SU-DHL-6 (cell line): ENCODE results near the gene ARAP1.
A peak's percentile ranks its signal among the peaks of the same experiment; 100 is the strongest.

ENCODE experiments used
- H2AFZ ChIP-seq: fragments of 200-600 bp; sonication (generic); 2 replicates; pipeline ENCODE4 v1.6.1; 2014; ENCODE audit warnings: low read depth, mild to moderate bottlenecking, moderate library complexity, mixed read lengths, antibody characterized with exemption, low read length; ENCODE audit not compliant: severe bottlenecking
- H3F3A ChIP-seq: fragments of 200-600 bp; shearing (Covaris generic); 2 replicates; pipeline ENCODE4 v1.6.0; 2016; ENCODE audit warnings: antibody characterized with exemption, mild to moderate bottlenecking; ENCODE audit not compliant: insufficient read depth
- H3K27ac ChIP-seq: fragments of 200-600 bp; sonication (generic); 2 replicates; pipeline ENCODE4 v1.5.1; 2016; ENCODE audit warnings: low read depth, mild to moderate bottlenecking, low read length, moderate library complexity, mixed read lengths
- H3K27me3 ChIP-seq: fragments of 200-600 bp; sonication (generic), shearing (Covaris generic); 2 replicates; pipeline ENCODE4 v1.6.0; 2014; ENCODE audit warnings: mild to moderate bottlenecking, low read length
- H3K36me3 ChIP-seq: fragments of 200-600 bp; sonication (generic); 2 replicates; pipeline ENCODE4 v1.6.1; 2014; ENCODE audit warnings: mild to moderate bottlenecking, low read length, mixed read lengths
- H3K4me2 ChIP-seq: fragments of 300-600, 200-600 bp; shearing (Covaris generic), sonication (generic); 2 replicates; pipeline ENCODE4 v1.6.0; 2014; ENCODE audit warnings: low read length, low read depth, mild to moderate bottlenecking; ENCODE audit not compliant: poor library complexity, severe bottlenecking
- H3K4me3 ChIP-seq: fragments of 200-600 bp; sonication (generic); 2 replicates; pipeline ENCODE4 v1.5.1; 2014; ENCODE audit warnings: antibody characterized with exemption, low read length, mild to moderate bottlenecking, mixed read lengths; ENCODE audit not compliant: insufficient read depth, poor library complexity, severe bottlenecking
- H3K79me2 ChIP-seq: fragments of 200-600 bp; sonication (generic); 2 replicates; pipeline ENCODE4 v1.6.1; 2014; ENCODE audit warnings: mild to moderate bottlenecking, low read length, moderate library complexity; ENCODE audit not compliant: insufficient read depth
- H3K9ac ChIP-seq: fragments of 200-600 bp; sonication (generic); 2 replicates; pipeline ENCODE4 v1.7.0; 2014; ENCODE audit warnings: mild to moderate bottlenecking, low read length
- H3K9me2 ChIP-seq: fragments of 200-600 bp; sonication (generic); replicated peaks from 2 replicates; pipeline ENCODE4 v1.6.1; 2014; ENCODE audit warnings: low read length; ENCODE audit not compliant: insufficient read depth
- H3K9me3 ChIP-seq: fragments of 200-600 bp; sonication (generic); 2 replicates; pipeline ENCODE4 v1.6.1; 2014; ENCODE audit warnings: low read length, mixed read lengths; ENCODE audit not compliant: insufficient read depth
- H4K20me1 ChIP-seq: fragments of 200-600 bp; sonication (generic); 2 replicates; pipeline ENCODE4 v1.6.1; 2014; ENCODE audit warnings: low read depth, mild to moderate bottlenecking, antibody characterized with exemption, low read length, moderate library complexity, mixed read lengths
- EZH2phosphoT487 ChIP-seq: fragments of 200-600 bp; sonication (generic), shearing (Covaris generic); conservative IDR thresholded peaks from 2 replicates; pipeline ENCODE4 v1.6.1; 2018; ENCODE audit warnings: mild to moderate bottlenecking, antibody characterized with exemption, low read length, moderate library complexity, mixed read lengths
- TF ChIP-seq, protein P1 (sequence below): fragments of 200-600 bp; sonication (generic); IDR thresholded peaks from one replicate; pipeline ENCODE4 v1.5.1; 2017; ENCODE audit warnings: antibody characterized with exemption, mild to moderate bottlenecking, low read length, moderate library complexity; ENCODE audit not compliant: insufficient read depth, poor library complexity, severe bottlenecking

The ARAP1 gene

DNA sequence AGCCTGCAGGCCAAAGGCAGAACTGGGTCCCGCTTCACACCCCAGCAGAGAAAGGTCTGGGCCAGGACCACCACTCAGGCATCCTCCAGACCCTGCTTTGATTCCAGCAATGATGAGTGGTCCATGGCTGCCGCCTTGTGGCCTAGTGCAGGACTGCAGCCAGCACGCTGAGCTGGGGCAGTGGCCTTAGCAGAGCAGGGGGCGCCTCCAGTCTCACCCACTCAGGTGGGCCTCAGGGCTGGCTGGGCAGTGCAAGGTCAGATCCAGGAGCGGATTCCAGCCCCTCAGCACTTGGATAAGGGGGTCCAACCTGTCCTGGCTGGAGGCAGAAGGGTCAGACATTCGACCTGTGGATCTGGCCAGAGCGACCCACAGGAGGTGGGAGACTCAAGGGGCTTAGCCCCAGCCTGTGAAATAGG is 68.4 kb downstream of the ARAP1 start:
- no peaks in the 10 kb centered on the region for H3K79me2 ChIP-seq
- TF ChIP-seq EZH2phosphoT487 = no peak
- TF ChIP-seq, protein P1, sequence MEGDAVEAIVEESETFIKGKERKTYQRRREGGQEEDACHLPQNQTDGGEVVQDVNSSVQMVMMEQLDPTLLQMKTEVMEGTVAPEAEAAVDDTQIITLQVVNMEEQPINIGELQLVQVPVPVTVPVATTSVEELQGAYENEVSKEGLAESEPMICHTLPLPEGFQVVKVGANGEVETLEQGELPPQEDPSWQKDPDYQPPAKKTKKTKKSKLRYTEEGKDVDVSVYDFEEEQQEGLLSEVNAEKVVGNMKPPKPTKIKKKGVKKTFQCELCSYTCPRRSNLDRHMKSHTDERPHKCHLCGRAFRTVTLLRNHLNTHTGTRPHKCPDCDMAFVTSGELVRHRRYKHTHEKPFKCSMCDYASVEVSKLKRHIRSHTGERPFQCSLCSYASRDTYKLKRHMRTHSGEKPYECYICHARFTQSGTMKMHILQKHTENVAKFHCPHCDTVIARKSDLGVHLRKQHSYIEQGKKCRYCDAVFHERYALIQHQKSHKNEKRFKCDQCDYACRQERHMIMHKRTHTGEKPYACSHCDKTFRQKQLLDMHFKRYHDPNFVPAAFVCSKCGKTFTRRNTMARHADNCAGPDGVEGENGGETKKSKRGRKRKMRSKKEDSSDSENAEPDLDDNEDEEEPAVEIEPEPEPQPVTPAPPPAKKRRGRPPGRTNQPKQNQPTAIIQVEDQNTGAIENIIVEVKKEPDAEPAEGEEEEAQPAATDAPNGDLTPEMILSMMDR = peak; percentile 94
- no peaks in the 10 kb centered on the region for H3F3A ChIP-seq
- no peaks in the 10 kb centered on the region for H3K9me3 ChIP-seq
- no peak overlapping the region for H3K27ac ChIP-seq
- H4K20me1 ChIP-seq = no peaks in the 10 kb centered on the region
- H3K4me2 ChIP-seq = no peak overlapping the region
- H3K9me2 ChIP-seq = no peaks in the 10 kb centered on the region
- no peaks in the 10 kb centered on the region for H3K27me3 ChIP-seq
- H3K9ac ChIP-seq = no peak overlapping the region
- H2AFZ ChIP-seq = no peak overlapping the region
- no peaks in the 10 kb centered on the region for H3K36me3 ChIP-seq
- H3K4me3 ChIP-seq = no peak overlapping the region

DNA sequence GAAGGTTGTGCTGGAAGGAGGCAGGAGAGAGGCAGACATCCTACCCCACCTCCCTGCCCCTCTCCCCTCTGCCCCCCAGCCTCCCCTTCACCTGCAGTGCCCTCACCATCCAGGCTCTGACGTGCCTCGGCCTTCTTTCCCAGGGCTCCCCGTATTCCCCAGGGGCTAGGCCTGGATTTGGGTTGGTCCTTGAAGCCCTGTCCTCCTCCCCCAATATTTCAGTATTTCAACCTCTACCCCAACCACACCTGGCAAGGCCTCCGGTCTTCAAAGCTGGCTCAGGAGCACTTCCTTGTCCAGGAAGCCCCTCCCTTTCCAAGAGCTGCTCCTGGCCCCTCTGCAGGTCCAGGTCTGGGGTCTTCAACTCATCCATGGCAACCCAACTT is 69.4 kb downstream of the ARAP1 start:
- Histone ChIP-seq H3K27ac (no peak overlapping the region), H3K27me3 (no peaks in the 10 kb centered on the region), H3F3A (no peaks in the 10 kb centered on the region), H3K79me2 (no peaks in the 10 kb centered on the region), H3K4me2 (no peak overlapping the region), H3K36me3 (no peaks in the 10 kb centered on the region), H3K9me3 (no peaks in the 10 kb centered on the region), H3K4me3 (no peak overlapping the region), H2AFZ (no peak overlapping the region), H3K9ac (no peak overlapping the region), H4K20me1 (no peaks in the 10 kb centered on the region), H3K9me2 (no peaks in the 10 kb centered on the region)
- TF ChIP-seq, protein P1 = no peak
- no peak for TF ChIP-seq EZH2phosphoT487

DNA sequence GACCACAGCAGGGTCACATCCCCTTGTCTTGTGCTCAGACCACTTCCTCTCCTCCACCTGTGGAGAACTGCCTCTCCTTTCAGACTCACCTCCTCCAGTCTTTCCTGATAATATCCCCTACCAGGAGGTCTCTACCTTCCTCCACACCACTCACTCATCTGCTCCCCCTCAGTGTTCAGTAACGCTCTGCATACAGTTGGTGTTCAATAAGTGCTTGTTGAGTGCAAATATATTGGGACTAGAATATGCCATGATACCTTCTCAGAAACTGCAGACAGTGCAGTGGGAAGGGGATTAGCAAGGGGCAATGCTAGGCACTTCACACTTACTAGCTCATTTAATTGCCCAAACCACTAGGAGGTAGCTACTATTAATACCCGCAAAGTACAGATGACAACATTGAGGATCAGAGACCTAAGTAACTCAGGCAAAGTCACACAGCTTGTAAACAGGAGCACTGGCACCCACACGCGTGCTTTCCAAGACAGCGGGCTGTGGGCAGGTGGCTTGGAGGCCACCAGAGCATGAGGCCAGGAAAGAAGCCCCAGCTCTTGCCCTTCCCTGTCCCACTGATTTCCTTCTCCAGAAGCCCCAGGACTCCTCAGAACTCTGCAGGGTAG is 69.9 kb downstream of the ARAP1 start:
- Histone ChIP-seq H3K9me3 (no peaks in the 10 kb centered on the region), H2AFZ (no peak overlapping the region), H3K79me2 (no peaks in the 10 kb centered on the region), H3K4me2 (no peak overlapping the region), H3K27ac (no peak overlapping the region), H3K9ac (no peak overlapping the region), H4K20me1 (no peaks in the 10 kb centered on the region), H3K36me3 (no peaks in the 10 kb centered on the region), H3K27me3 (no peaks in the 10 kb centered on the region), H3K9me2 (no peaks in the 10 kb centered on the region), H3F3A (no peaks in the 10 kb centered on the region), H3K4me3 (no peak overlapping the region)
- TF ChIP-seq EZH2phosphoT487 = no peak
- TF ChIP-seq, protein P1 = no peak
